Lung (tissue), 12 donors: Measurements from ENCODE around the gene TWNK. TPM values are rescaled to one million over a fixed set of nuclear protein-coding genes. Genes with fewer than 3 reads are reported as not detected.

Experiments
- ATAC-seq: fragments of 200-7000 bp; cut with Tn5 transposase; one replicate; pipeline ENCODE4 v1.9.1; 2020; ENCODE audit warnings: moderate number of reproducible peaks; ENCODE audit not compliant: insufficient read depth, low FRiP score
- DNase-seq, 3 donors: peaks; one replicate each; pipeline ENCODE4 v3.0.0-alpha.2; 2013 to 2017
- H3K27ac ChIP-seq, 2 donors: one replicate each; pipeline ENCODE4 v1.5.1; 2013; ENCODE audit warnings: mild to moderate bottlenecking in 2 of 2, moderate library complexity in 2 of 2, control low read depth in 1 of 2, inconsistent platforms in 1 of 2, low read depth in 1 of 2, low read length in 1 of 2
- H3K27me3 ChIP-seq, 3 donors: one replicate each; pipeline ENCODE4 v1.5.1; 2013; ENCODE audit warnings: low read length in 2 of 3; ENCODE audit not compliant: control insufficient read depth in 3 of 3, insufficient read depth in 3 of 3
- H3K36me3 ChIP-seq, 4 donors: one replicate each; pipeline ENCODE4 v1.5.1; 2013; ENCODE audit warnings: low read length in 4 of 4, mild to moderate bottlenecking in 1 of 4, moderate library complexity in 1 of 4; ENCODE audit not compliant: control insufficient read depth in 4 of 4, insufficient read depth in 4 of 4
- H3K4me1 ChIP-seq, 5 donors: one replicate each; pipeline ENCODE4 v1.5.1; 2013; ENCODE audit warnings: low read length in 5 of 5, mild to moderate bottlenecking in 2 of 5, moderate library complexity in 1 of 5; ENCODE audit not compliant: control insufficient read depth in 5 of 5, insufficient read depth in 5 of 5
- H3K4me3 ChIP-seq: one replicate; pipeline ENCODE4 v1.5.1; 2013; ENCODE audit warnings: mild to moderate bottlenecking, control low read depth, moderate library complexity
- H3K9ac ChIP-seq, 2 donors: one replicate each; pipeline ENCODE4 v1.5.1; 2013; ENCODE audit warnings: low read length in 2 of 2, control low read depth in 1 of 2; ENCODE audit not compliant: insufficient read depth in 1 of 2
- H3K9me3 ChIP-seq, 4 donors: one replicate each; pipeline ENCODE4 v1.5.1; 2013; ENCODE audit warnings: low read length in 3 of 4, mild to moderate bottlenecking in 1 of 4, moderate library complexity in 1 of 4; ENCODE audit not compliant: control insufficient read depth in 4 of 4, insufficient read depth in 3 of 4
- WGBS, 2 donors: extraction: QIAGEN DNeasy Blood & Tissue Kit; methylation state at CpG; one replicate each; pipeline ENCODE4 v1.1.7; 2013; 5-methylcytosine and 5-hydroxymethylcytosine counted together
- polyA plus RNA-seq, 2 donors: library from polyadenylated mRNA; stranded (reverse); fragments of 200-250 nt; gene quantifications; one replicate each; pipeline ENCODE4 v1.2.1, GENCODE V29; 2013
- total RNA-seq, 2 donors: library from RNA; depleted of rRNA in 1 of 2; stranded (reverse); fragments of >200 nt in 1 of 2; gene quantifications; one replicate each; pipeline ENCODE4 v1.2.1, GENCODE V29; 2014 to 2021
- TF ChIP-seq, protein P1 (sequence below): IDR thresholded peaks from 2 replicates; pipeline ENCODE4 v1.5.1; 2012; ENCODE audit warnings: mild to moderate bottlenecking; ENCODE audit errors: control extremely low read depth, extremely low read depth
- donor health status: control.
- donor health status: control.
- donor health status: Bipolar disorder and iron deficiency.
- donor health status: healthy.
- donor health status: DM: yes; HTN: yes; CAD: no.

The TWNK gene
- total and polyA plus RNA-seq, 4 donors = 3.9 to 8.3 (median 5.6) TPM

GRCh38 chr10:100989088-100989487 is 1.7 kb downstream of the TWNK start:
- TF ChIP-seq, protein P1, sequence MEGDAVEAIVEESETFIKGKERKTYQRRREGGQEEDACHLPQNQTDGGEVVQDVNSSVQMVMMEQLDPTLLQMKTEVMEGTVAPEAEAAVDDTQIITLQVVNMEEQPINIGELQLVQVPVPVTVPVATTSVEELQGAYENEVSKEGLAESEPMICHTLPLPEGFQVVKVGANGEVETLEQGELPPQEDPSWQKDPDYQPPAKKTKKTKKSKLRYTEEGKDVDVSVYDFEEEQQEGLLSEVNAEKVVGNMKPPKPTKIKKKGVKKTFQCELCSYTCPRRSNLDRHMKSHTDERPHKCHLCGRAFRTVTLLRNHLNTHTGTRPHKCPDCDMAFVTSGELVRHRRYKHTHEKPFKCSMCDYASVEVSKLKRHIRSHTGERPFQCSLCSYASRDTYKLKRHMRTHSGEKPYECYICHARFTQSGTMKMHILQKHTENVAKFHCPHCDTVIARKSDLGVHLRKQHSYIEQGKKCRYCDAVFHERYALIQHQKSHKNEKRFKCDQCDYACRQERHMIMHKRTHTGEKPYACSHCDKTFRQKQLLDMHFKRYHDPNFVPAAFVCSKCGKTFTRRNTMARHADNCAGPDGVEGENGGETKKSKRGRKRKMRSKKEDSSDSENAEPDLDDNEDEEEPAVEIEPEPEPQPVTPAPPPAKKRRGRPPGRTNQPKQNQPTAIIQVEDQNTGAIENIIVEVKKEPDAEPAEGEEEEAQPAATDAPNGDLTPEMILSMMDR = no peak
- no peak overlapping the region for H3K4me3 ChIP-seq

DNA sequence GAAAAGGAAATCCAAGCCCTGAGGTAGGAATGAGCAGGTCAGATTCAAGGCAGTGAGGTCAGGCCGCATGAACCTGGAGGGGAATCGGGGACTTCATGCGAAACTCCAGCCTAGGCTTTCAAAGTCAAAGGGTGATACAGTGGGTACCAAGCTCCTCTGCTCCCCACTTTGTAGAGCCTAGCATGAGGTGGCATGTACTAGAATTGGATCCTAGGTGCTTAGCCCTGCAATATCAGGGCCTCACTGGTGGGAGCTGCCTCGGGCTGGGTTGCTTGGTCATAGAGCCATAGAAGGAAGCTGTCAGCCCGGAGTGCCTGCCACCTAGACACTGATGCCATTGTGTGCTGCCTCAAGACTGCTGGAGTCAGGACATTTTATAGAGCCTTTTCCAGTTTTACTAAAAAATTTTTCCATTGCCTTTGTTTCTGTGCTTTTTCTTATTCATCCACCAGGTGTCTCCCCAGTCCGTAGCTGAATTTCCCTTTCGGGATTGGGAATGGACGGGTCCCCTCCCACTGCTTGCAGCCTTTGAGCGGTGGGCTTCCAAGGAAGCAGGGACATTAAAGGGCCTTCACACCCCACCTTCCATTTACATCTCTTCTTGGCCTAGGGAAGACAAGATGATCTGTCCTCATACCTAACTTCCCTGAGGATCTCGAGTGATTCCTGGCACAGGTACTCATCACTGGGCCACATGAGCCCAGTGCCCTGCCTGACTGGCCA is 6.8 kb downstream of the TWNK start:
- DNase-seq = peak; percentile 60 to 79 (median 75)
- Histone ChIP-seq H3K27ac (no peak overlapping the region), H3K9me3 (no peaks in the 10 kb centered on the region)

More at GRCh38 chr10:100989088-100989487, 1.7 kb downstream of the TWNK start:
- WGBS, 2 donors = 91% methylated on average over 21 of the region's 21 CpGs
- DNase-seq = no peak
- Histone ChIP-seq H3K36me3 (peaks cover 6 to 33% (median 22%) of the 10 kb centered on the region in 4 donors), H3K4me1 (peaks cover 7 to 21% (median 10%) of the 10 kb centered on the region in 5 donors), H3K27me3 (no peaks in the 10 kb centered on the region), H3K9ac (no peak overlapping the region), H3K27ac (no peak overlapping the region), H3K9me3 (no peaks in the 10 kb centered on the region)
- no peak for ATAC-seq

GRCh38 chr10:100995181-100995580 is 7.8 kb downstream of the TWNK start:
- DNase-seq (peak in 2 of 3 donors; percentile 30 to 39), ATAC-seq (no peak)
- no peak overlapping the region for H3K27ac ChIP-seq
- peaks cover 6 to 25% (median 11%) of the 10 kb centered on the region in 4 donors for H3K36me3 ChIP-seq
- WGBS, 2 donors = 77 to 80% methylated on average over 6 of the region's 6 CpGs
- H3K9ac ChIP-seq = no peak overlapping the region
- H3K27me3 ChIP-seq = no peaks in the 10 kb centered on the region
- no peak overlapping the region for H3K4me3 ChIP-seq
- TF ChIP-seq, protein P1 = no peak
- no peaks in the 10 kb centered on the region for H3K9me3 ChIP-seq
- H3K4me1 ChIP-seq = peaks cover 0 to 39% (median 13%) of the 10 kb centered on the region in 5 donors

More for the DNA sequence above, 6.8 kb downstream of the TWNK start:
- no peak overlapping the region for H3K9ac ChIP-seq
- no peak for ATAC-seq
- H3K4me1 ChIP-seq = peaks cover 0 to 39% (median 13%) of the 10 kb centered on the region in 5 donors
- no peaks in the 10 kb centered on the region for H3K27me3 ChIP-seq
- H3K4me3 ChIP-seq = no peak overlapping the region
- WGBS, 2 donors = 63 to 72% methylated on average over 10 of the region's 10 CpGs
- H3K36me3 ChIP-seq = peaks cover 6 to 32% (median 13%) of the 10 kb centered on the region in 4 donors
- TF ChIP-seq, protein P1 = peak; percentile 56
